ENCODE measurements around the gene MORF4L2. TPM values are rescaled to one million over a fixed set of nuclear protein-coding genes. Genes with fewer than 3 reads are reported as not detected.
"Not testable (repeated sequence)": the region's sequence is repeated elsewhere in the genome, so short reads cannot be mapped to it uniquely, and the experiment has no call there.

Gene MORF4L2
- total and polyA plus RNA-seq, 2 donors, result 347 to 484 TPM

DNA sequence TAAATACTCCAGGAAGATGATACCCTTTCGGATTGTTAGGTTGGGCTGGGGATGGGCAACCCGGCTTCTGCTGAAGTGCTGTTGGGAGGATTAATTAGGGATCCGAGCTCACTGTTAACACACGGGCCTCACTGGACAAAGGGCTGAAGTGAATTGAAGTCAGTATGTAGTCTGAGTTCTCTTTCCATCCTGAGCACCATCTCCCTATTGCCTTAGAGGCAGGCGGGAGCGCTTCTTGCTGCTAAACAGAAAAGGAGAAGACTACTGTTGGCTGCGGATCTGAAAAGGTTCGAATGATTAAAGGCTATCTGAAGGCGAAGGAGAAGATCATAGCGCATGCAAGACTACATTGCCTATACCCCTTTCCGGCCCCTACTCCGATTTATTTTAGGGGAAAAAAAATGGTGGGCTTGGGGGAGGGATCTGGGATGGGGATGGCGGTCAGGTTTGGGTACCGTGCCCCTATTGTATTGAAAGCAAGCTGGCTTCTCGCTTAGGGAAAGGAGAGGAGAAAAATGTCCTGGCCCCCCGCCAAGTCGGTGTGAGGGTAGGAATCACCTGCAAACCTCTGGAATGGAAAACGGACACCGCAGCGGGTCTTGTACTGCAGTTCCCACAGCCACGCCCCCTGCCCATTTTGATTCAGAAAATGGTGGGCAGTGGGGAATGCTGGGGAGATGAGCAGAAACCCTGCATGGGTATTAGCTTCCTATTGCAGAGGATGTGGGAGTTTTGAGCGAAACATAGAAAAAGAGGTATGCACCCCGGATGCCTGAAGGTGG lies 22.3 kb downstream of the MORF4L2 start:
- H3K36me3 ChIP-seq (ENCODE audit: insufficient read depth), result no peaks in the 10 kb centered on the region
- WGBS, result 22% methylated on average over 23 of the region's 23 CpGs
- DNase-seq (ENCODE audit: extremely low spot score), result no peak
- H3K4me3 ChIP-seq (ENCODE audit: low read depth, low read length), result no peak overlapping the region
- H3K27ac ChIP-seq (ENCODE audit: low read depth), result peak overlapping the region; percentile 10
- H3K4me1 ChIP-seq (ENCODE audit: insufficient read depth), result peaks cover 1% of the 10 kb centered on the region

DNA sequence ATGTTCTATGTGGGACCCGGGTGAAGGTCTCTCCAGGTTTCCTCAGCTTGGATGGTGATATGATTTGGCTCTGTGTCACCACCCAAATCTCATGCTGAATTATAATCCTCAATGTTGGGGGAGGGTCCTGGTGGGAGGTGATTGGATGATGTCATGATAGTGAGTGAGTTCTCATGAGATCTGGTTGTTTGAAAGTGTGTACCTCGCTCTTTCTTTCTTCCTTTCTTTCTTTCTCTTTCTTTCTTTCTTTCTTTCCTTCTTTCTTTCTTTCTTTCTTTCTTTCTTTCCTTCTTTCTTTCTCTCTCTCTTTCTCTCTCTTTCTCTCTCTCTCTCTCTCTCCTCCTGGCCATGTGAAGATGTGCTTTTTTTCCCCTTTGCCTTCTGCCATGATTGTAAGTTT lies 27.0 kb downstream of the MORF4L2 start:
- 92% methylated on average over 2 of the region's 2 CpGs for WGBS
- H3K36me3 ChIP-seq (ENCODE audit: insufficient read depth); H3K4me3 ChIP-seq (ENCODE audit: low read depth, low read length); DNase-seq (ENCODE audit: extremely low spot score); H3K27ac ChIP-seq (ENCODE audit: low read depth); H3K4me1 ChIP-seq (ENCODE audit: insufficient read depth): not testable (repeated sequence)

DNA sequence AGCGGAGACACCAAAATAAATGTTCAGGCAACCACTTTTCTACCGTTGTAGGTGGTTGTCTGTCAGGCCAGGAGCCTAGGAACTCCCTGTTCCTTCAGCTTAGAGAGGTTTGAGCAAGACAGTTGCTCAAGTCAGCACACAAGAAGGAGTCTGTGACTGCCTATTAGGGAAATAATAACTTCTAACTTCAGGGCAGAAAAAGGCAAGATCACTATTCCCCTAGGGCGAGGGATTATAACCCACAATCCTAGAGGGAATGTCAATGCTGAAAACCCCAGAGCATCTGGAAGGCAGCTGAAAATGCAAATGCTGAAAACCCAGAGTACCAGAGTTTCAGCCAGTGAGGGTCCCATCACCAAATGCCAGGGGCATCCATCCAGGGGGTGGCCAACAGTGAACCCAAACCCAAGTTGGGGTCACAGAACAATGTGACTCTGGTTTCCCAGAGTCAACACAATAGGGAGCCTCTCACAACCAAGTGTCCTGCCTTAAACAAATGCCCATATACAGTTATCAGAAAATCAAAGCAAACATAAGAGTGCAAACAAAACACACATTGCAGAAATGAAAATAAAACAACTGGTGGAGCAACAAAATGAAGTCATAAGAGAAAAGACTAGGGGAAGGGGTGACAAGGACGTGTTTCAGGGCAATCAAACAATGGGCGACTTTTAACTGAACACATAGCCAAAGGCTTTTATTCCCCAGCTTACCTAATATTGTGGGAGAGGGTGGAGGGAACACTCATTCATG lies 27.6 kb downstream of the MORF4L2 start:
- DNase-seq (ENCODE audit: extremely low spot score), result no peak
- WGBS, result 80% methylated on average over 5 of the region's 5 CpGs
- Histone ChIP-seq H3K4me1 (ENCODE audit: insufficient read depth) (no peaks in the 10 kb centered on the region), H3K4me3 (ENCODE audit: low read depth, low read length) (no peak overlapping the region), H3K36me3 (ENCODE audit: insufficient read depth) (no peaks in the 10 kb centered on the region), H3K27ac (ENCODE audit: low read depth) (no peak overlapping the region)

DNA sequence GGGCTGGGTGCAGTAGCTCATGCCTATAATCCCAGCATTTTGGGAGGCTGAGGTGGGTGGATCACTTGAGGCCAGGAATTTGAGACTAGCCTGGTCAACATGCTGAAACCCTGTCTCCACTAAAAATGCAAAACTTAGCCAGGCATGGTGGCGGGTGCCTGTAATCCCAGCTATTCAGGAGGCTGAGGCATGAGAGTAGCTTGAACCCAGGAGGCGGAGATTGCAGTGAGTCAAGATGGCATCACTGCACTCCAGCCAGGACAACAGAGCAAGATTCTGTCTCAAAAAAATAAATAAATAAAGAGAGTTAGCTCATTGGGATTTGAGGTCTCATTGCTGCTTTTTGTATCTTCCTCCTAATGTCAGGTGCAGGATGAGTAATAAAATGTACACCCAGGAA lies 29.4 kb downstream of the MORF4L2 start:
- 96% methylated on average over 2 of the region's 2 CpGs for WGBS
- not testable (repeated sequence) for DNase-seq (ENCODE audit: extremely low spot score); H3K27ac ChIP-seq (ENCODE audit: low read depth); H3K36me3 ChIP-seq (ENCODE audit: insufficient read depth); H3K4me3 ChIP-seq (ENCODE audit: low read depth, low read length); H3K4me1 ChIP-seq (ENCODE audit: insufficient read depth)

DNA sequence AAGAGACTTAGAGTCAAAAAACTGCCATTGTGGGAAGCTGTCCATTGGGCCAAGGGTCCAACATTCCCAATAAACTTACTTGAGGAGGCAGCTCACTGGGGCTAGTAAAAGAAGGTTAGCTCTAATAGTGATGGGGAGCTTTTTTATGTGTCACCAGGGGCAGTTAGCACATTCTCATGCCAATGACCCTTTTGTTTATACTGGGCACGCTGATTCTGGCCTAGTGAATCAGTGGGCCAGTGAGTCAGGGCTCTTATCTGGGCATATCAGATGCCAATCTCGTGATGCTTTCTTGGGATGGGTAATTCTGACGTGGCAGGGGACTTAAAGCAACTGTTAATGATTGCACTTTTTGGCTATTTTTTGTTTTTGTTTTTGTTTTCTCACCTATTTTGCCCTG lies 29.9 kb downstream of the MORF4L2 start:
- no peak for DNase-seq (ENCODE audit: extremely low spot score)
- Histone ChIP-seq H3K27ac (ENCODE audit: low read depth) (no peak overlapping the region), H3K4me3 (ENCODE audit: low read depth, low read length) (no peak overlapping the region), H3K4me1 (ENCODE audit: insufficient read depth) (no peaks in the 10 kb centered on the region), H3K36me3 (ENCODE audit: insufficient read depth) (no peaks in the 10 kb centered on the region)
- 49% methylated on average over 3 of the region's 3 CpGs for WGBS

DNA sequence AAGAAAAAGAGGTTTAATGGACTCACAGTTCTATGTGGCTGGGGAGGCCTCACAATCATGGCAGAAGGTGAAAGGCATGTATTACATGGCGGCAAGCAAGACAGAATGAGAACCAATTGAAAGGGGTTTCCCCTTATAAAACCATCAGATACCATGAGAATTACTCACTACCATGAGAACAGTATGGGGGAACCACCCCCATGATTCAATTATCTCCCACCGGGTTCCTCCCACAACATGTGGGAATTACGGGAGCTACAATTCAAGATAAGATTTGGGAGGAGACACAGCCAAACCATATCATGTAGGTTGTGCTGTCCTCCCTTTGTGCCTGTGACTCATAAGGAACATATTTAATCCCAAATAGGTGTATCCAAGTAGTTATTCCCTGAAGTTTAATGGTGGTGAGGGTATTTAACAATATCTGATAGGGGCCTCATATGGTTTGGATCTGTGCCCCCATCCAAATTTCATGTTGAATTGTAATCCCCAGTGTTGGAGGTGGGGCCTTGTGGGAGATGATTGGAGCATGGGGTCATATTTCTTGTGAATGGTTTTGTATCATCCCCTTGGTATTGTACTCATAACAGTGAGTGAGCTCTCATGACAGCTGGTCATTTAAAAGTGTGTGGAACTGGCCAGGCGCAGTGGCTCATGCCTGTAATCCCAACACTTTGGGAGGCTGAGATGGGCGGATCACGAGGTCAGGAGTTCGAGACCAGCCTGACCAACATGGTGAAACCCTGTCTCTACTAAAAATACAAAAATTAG lies 31.1 kb downstream of the MORF4L2 start:
- not testable (repeated sequence) for H3K4me1 ChIP-seq (ENCODE audit: insufficient read depth); H3K36me3 ChIP-seq (ENCODE audit: insufficient read depth); H3K27ac ChIP-seq (ENCODE audit: low read depth); H3K4me3 ChIP-seq (ENCODE audit: low read depth, low read length); DNase-seq (ENCODE audit: extremely low spot score)
- 90% methylated on average over 7 of the region's 7 CpGs for WGBS

DNA sequence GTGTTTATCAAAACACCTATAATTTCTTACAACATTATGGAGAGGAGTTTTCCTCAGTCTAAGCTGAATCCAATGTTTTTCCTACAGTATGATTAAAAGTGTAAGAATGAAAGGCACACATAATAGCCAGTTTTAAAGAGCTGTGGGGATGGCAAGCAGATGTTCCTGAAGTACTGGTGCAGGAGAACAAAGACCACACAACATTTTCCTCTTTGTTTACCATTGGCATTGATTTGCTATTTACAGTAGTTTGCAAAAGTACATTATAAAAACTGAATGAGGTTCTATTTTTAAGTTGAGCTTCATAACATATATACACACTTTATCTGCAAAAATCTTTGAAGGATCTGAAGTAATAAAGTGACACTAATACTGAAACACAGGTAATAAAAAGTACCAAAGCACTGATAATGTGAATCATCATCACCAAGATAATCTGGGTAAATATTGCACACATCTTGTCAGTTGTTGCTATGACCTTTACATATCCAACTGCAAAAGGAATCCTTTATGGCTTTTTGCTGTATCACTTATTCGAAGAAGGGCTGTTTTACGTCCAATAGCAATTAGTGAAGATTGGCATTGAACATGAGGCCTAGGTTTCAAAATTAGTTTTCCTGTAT lies 35.2 kb downstream of the MORF4L2 start:
- Histone ChIP-seq H3K36me3 (ENCODE audit: insufficient read depth) (no peaks in the 10 kb centered on the region), H3K4me3 (ENCODE audit: low read depth, low read length) (no peak overlapping the region), H3K27ac (ENCODE audit: low read depth) (no peak overlapping the region), H3K4me1 (ENCODE audit: insufficient read depth) (no peaks in the 10 kb centered on the region)
- WGBS, result 67% methylated on average over 2 of the region's 2 CpGs
- no peak for DNase-seq (ENCODE audit: extremely low spot score)

DNA sequence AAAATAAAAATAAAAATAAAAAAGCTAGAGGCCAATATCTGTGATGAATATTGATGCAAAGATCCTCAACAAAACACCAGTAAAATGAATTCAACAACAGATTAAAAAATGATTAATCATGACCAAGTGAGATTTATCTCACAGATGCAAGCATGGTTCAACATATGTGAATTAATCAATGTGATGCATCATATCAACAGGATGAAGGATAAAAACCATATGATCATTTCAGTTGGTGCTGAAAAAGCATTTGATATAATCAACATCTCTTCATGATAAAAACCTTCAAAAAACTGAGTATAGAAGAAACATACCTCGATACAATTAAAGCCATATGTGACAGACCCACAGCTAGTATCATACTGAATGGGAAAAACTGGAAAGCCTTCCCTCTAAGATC lies 38.9 kb downstream of the MORF4L2 start:
- no peak for DNase-seq (ENCODE audit: extremely low spot score)
- H3K4me3 ChIP-seq (ENCODE audit: low read depth, low read length), result no peak overlapping the region
- 76% methylated on average over 1 of the region's 1 CpG for WGBS
- no peaks in the 10 kb centered on the region for H3K36me3 ChIP-seq (ENCODE audit: insufficient read depth)
- H3K27ac ChIP-seq (ENCODE audit: low read depth), result no peak overlapping the region
- no peaks in the 10 kb centered on the region for H3K4me1 ChIP-seq (ENCODE audit: insufficient read depth)

DNA sequence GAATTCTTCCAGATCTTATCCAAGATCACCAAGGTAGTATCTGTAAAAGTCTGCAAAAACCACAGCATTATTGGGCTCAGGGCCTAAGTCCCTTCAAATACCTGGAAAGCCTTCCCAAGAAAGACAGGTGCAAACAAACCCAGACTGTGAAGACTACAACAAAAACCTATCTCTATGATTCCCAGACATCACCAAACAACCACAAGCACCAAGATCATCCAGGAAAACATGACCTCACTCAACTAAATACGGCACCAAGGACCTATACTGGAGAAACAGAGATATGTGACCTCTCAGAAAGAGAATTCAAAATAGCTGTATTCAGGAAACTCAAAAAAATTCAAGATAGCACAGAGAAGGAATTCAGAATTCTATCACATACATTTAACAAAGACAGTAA lies 42.4 kb downstream of the MORF4L2 start:
- 80% methylated on average over 1 of the region's 1 CpG for WGBS
- H3K4me3 ChIP-seq (ENCODE audit: low read depth, low read length), result no peak overlapping the region
- no peak for DNase-seq (ENCODE audit: extremely low spot score)

DNA sequence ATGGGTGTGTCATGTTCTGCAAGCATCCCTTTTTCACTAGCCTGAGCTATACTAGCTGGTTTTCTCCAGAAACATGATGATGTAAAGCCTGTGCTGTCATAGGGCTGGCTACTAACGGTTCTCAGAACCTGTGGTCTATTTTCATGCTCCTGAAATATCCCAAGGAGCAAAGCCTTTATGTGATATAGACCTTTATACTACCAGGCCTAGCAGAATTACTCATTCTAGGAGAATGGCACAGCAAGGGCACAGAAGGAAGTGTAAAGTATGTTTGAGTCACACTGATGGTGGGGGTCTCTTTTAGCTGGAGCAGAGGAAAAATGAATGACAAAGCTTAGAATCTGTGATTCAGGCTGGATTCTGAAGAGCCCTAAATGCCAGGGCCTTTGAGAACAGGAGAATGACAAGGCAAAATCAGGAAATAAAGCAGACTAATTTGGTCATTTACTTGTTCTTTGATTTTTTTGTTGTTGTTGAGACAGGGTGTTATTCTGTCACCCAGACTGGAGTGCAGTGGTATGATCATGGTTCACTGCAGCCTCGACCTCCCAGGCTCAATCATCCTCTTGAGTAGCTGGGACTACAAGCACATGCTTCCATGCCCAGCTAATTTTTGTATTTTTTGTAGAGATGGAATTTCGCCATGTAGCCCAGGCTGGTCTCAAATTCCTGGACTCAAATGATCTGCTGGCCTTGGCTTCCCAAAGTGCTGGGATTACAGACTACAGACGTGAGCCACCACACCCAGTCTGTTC lies 45.9 kb downstream of the MORF4L2 start:
- Histone ChIP-seq H3K4me1 (ENCODE audit: insufficient read depth) (no peaks in the 10 kb centered on the region), H3K4me3 (ENCODE audit: low read depth, low read length) (no peak overlapping the region), H3K27ac (ENCODE audit: low read depth) (no peak overlapping the region), H3K36me3 (ENCODE audit: insufficient read depth) (no peaks in the 10 kb centered on the region)
- 80% methylated on average over 4 of the region's 4 CpGs for WGBS
- DNase-seq (ENCODE audit: extremely low spot score), result no peak

More for the DNA sequence above, 42.4 kb downstream of the MORF4L2 start:
- Histone ChIP-seq H3K4me1 (ENCODE audit: insufficient read depth) (no peaks in the 10 kb centered on the region), H3K36me3 (ENCODE audit: insufficient read depth) (no peaks in the 10 kb centered on the region), H3K27ac (ENCODE audit: low read depth) (no peak overlapping the region)

DNA sequence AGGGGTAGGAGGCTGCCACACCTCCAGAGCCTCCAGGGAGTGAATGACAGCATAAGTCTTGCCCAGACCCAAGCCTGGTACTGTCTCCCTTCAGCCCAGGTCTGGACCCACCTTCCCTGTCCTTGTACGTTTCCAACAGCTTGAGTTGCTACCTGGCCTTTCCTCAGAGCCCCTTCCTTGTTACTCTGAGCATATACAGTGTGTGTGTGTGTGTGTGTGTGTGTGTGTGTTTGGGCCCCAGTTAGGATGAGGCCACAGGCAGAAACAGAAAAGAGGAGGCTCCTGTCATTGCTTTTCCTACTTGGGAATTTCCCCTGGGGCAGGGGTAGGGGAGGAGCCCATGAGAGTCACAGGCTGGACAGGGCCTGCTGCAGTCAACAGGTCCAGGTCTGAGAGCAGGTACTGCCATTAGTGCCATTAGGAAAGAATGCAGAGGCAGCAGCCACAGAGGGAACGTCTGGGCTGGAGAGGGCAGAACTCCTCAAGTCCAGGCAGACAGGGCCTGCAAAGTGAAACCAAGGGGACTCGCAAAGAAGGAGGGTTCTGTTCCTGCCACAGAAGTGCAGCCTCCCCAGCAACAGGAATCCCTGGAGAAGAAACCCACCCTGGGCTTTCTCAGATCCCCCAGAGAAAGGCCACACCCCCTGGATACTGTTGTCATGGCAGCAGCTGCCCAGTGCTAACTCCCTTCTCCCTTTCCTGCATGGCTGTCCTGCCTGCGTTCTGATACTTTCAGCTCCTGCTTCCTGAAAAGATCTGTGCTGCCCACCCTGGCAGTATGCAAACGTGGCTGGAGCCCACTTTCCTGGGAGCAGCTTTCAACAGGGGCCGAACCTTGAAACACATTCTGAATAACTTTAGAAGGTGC lies 47.8 kb downstream of the MORF4L2 start:
- not testable (repeated sequence) for H3K4me3 ChIP-seq (ENCODE audit: low read depth, low read length)

DNA sequence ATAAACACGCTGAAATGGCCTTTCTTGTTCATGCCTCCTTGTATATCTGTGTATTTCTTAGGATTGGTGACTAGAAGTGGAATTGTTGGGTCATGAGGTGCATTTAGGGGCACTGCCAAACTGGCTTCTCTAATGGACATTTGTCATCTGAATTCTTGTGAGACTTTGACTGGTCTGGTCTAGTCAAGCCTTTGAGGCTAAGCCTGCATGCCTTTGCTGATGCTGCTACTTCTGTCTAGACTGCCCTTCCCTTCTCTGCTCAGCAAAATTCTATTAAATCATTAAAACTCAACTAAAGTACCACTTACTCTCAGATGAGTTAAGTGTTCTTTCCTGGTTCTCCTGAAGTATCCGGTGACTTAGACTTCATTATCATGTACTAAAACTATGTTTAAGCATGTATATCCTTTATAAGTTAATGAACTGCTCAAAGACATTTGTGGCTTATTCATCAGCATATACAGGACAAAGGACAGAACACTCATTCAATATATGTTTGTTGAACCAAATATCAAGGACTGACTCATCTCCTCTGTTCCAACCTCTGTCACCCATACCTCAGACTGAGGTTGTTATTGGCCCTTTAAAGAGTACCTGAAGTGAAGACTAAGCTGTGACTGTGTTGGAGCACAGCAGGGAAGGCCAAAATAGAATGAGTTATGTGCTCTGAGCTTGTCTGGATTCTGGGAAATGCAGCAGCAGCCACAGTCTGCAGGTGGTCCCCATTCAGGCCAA lies 48.7 kb downstream of the MORF4L2 start:
- peak overlapping the region; percentile 10 for H3K27ac ChIP-seq (ENCODE audit: low read depth)
- no peak for DNase-seq (ENCODE audit: extremely low spot score)
- no peak overlapping the region for H3K4me3 ChIP-seq (ENCODE audit: low read depth, low read length)
- H3K4me1 ChIP-seq (ENCODE audit: insufficient read depth), result no peaks in the 10 kb centered on the region
- H3K36me3 ChIP-seq (ENCODE audit: insufficient read depth), result no peaks in the 10 kb centered on the region
- WGBS, result 87% methylated on average over 2 of the region's 2 CpGs

More for the DNA sequence above, 47.8 kb downstream of the MORF4L2 start:
- not testable (repeated sequence) for DNase-seq (ENCODE audit: extremely low spot score); H3K36me3 ChIP-seq (ENCODE audit: insufficient read depth); H3K4me1 ChIP-seq (ENCODE audit: insufficient read depth)
- peak overlapping the region; percentile 23 for H3K27ac ChIP-seq (ENCODE audit: low read depth)
- WGBS, result 36% methylated on average over 6 of the region's 6 CpGs

Data from urinary bladder (tissue), 4 donors.